WI38 (cell line): ENCODE measurements around the gene SH3RF3.

Experiments
- H3K4me3 ChIP-seq: 2 replicates; pipeline ENCODE4 v1.5.1; 2011; ENCODE audit warnings: low read depth, mild to moderate bottlenecking, control low read depth, low read length
- TF ChIP-seq, protein P1 (sequence below): IDR thresholded peaks from 2 replicates; pipeline ENCODE4 v1.5.1; 2012; ENCODE audit warnings: low read depth, mild to moderate bottlenecking, control low read depth, low read length

SH3RF3 gene

GRCh38 chr2:109268916-109269315 lies 139.9 kb downstream of the SH3RF3 start:
- no peak overlapping the region for H3K4me3 ChIP-seq
- TF ChIP-seq, protein P1, sequence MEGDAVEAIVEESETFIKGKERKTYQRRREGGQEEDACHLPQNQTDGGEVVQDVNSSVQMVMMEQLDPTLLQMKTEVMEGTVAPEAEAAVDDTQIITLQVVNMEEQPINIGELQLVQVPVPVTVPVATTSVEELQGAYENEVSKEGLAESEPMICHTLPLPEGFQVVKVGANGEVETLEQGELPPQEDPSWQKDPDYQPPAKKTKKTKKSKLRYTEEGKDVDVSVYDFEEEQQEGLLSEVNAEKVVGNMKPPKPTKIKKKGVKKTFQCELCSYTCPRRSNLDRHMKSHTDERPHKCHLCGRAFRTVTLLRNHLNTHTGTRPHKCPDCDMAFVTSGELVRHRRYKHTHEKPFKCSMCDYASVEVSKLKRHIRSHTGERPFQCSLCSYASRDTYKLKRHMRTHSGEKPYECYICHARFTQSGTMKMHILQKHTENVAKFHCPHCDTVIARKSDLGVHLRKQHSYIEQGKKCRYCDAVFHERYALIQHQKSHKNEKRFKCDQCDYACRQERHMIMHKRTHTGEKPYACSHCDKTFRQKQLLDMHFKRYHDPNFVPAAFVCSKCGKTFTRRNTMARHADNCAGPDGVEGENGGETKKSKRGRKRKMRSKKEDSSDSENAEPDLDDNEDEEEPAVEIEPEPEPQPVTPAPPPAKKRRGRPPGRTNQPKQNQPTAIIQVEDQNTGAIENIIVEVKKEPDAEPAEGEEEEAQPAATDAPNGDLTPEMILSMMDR = no peak

DNA sequence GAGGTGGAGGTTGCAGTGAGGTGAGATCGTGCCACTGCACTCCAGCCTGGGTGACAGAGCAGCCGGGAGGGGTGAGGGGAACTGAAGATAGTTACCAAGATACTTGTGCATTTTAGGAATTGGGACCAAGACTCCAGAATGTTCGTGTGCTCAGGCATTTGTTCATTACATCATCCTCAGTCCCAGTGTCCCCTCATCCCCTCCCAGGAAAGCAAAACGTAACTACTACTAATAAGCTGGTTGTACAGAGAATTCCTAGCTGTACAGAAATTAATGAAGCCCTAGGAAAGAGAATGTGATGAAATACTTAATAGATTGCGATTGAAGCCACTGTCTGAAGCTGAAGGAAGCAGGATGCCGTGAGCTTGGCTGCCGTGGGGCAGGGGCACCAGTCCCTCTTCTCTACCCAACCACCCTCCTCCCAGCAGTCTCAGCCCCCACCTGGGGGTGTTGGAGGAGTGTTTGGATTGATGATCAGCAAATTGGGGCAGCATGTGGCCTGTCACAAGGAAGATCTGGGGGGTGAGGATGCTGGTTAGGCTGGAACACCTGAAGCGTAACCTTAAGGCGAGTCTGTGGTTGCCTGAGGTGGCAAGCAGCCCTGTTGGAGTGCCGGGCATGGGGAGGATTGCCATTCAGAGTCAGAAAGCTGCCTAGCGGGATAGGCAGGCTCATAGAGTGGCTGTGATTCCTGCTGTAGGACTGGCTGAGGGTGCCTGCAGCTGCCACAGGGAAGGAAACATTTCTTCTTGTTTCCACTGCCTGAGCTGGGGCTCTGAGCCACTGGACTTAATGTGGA lies 140.9 kb downstream of the SH3RF3 start:
- TF ChIP-seq, protein P1 = no peak
- no peak overlapping the region for H3K4me3 ChIP-seq

- H3K4me3 ChIP-seq = no peak overlapping the region
- TF ChIP-seq, protein P1 = no peak
Observed at GRCh38 chr2:109270505-109271312, 141.7 kb downstream of the SH3RF3 start.

DNA sequence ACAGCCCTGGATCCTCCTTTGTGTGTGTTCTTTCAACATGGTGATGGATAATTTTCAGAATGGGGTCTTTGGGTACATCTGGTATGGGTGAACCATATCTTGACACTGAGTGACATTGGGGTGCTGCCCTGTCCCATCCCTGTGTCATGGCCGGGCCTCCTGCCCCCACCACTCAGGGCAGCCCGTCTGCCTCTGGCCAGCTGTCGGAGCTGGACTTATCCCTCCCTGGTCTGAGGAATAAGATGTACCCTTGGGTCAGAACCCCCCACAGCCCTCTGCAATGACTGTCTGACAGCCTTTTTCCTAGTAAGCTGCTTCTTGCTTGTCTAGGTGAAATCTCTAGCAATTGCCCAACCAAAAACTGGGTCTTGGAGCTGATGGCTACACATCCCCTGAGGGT lies 142.9 kb downstream of the SH3RF3 start:
- TF ChIP-seq, protein P1 = no peak

DNA sequence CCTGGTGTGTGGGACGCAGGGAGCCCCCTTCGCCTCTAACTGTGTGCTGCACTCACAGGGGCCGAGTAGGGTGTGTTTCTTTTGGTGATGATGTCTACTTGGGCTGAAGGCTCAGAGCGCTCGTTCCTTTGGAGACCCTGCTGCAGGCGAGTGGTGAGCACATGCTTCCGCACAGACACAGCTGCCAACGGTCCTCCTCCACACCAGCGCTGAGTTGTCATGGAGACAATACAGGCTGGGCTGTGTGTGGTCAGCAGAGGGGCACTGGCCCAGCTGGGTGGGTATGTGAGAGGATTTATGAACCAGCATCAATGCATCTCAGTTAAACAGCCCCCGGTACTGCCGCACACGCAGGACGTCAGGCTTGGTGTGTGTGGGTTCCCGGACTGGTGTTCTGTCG lies 143.5 kb downstream of the SH3RF3 start:
- TF ChIP-seq, protein P1 = no peak

More for the DNA sequence above, 142.9 kb downstream of the SH3RF3 start:
- H3K4me3 ChIP-seq = no peak overlapping the region

GRCh38 chr2:109275120-109276012 lies 146.4 kb downstream of the SH3RF3 start:
- TF ChIP-seq, protein P1 = no peak

More for the DNA sequence above, 143.5 kb downstream of the SH3RF3 start:
- no peak overlapping the region for H3K4me3 ChIP-seq

More at GRCh38 chr2:109275120-109276012, 146.4 kb downstream of the SH3RF3 start:
- no peak overlapping the region for H3K4me3 ChIP-seq
